CD1c-positive myeloid dendritic cell (primary cell): Measurements from ENCODE around the gene KIAA1328.

ENCODE experiments used
- DNase-seq: peaks from one replicate; pipeline ENCODE4 v3.0.0-alpha.2; 2016; ENCODE audit errors: extremely low spot score

KIAA1328 gene

DNA sequence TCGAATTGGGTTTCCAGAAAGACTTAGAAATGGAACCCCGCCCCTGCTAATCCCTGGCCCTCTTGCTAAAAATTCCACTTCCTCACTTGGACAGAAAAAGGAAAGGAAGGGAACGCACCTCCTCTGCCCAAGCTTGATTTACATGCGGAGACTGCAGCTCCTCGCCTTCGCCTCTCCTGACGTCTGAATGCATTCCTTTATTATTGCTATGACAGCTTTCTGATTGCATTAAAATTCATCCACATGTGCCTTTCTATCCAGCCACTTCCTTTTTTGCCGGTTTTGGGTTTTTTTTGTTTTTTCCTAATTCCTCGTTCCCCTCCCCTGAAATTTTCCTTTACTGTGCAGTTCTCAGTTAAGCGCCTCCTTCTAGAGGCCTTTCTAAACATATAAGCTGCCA is 448.9 kb downstream of the KIAA1328 start:
- no peak for DNase-seq
